ENCODE measurements around the gene MCEMP1. TPM values are rescaled to one million over a fixed set of nuclear protein-coding genes. Genes with fewer than 3 reads are reported as not detected.

Gene MCEMP1
- total and polyA plus RNA-seq, 2 of the 13 experiments (the other 11 are each of a cell fraction or from before 2014, with no cell fraction given), result not detected

GRCh38 chr19:7636691-7637373 lies 40.1 kb upstream of the MCEMP1 start, which contains the start of gene STXBP2 (continued):
- TF ChIP-seq AFF4 (CRISPR knock-in tag; IDR thresholded peaks at IDR 0.05) (no peak), SP1 (IDR thresholded peaks at IDR 0.05) (no peak), SP1 (CRISPR knock-in tag; IDR thresholded peaks at IDR 0.05) (peak; percentile 90), ZFP82 (CRISPR knock-in tag; IDR thresholded peaks at IDR 0.05; ENCODE audit: borderline replicate concordance) (peak; percentile 88; the same call in 1 of the 2 replicates), DNMT1 (CRISPR knock-in tag; IDR thresholded peaks at IDR 0.05) (peak; percentile 68; the same call in 1 of the 2 replicates), ZNF749 (CRISPR knock-in tag; IDR thresholded peaks at IDR 0.05; ENCODE audit: borderline replicate concordance) (no peak; the same call in 1 of the 2 replicates), SOX5 (CRISPR knock-in tag; IDR thresholded peaks at IDR 0.05; ENCODE audit: borderline replicate concordance) (no peak), CHCHD3 (CRISPR knock-in tag; IDR thresholded peaks at IDR 0.05) (peak; percentile 94; the same call in 1 of the 2 replicates), SRSF9 (IDR thresholded peaks at IDR 0.05; ENCODE audit: borderline replicate concordance, insufficient read depth, low read depth, low read length, poor library complexity, severe bottlenecking) (no peak), NFYC (CRISPR knock-in tag; IDR thresholded peaks at IDR 0.05) (peak; percentile 19; the same call in 1 of the 2 replicates), ETV5 (CRISPR knock-in tag; IDR thresholded peaks at IDR 0.05; ENCODE audit: borderline replicate concordance) (peak; percentile 73), MTA1 (CRISPR knock-in tag; IDR thresholded peaks at IDR 0.05; ENCODE audit: borderline replicate concordance) (no peak), ZBTB42 (CRISPR knock-in tag; IDR thresholded peaks at IDR 0.05) (0 out of 2 replicates have a peak, but pooled peaks have one; percentile 36), TOE1 (CRISPR knock-in tag; IDR thresholded peaks at IDR 0.05) (no peak), SOX13 (IDR thresholded peaks at IDR 0.05) (no peak), SOX13 (CRISPR knock-in tag; conservative IDR thresholded peaks at IDR 0.05 in 1 of 2, IDR thresholded peaks at IDR 0.05 in 1 of 2) (no peak), HMG20A (CRISPR knock-in tag; IDR thresholded peaks at IDR 0.05; ENCODE audit: borderline replicate concordance) (no peak), KLF9 (CRISPR knock-in tag; IDR thresholded peaks at IDR 0.05; ENCODE audit: low read depth) (no peak)
- TF ChIP-seq, protein P1, sequence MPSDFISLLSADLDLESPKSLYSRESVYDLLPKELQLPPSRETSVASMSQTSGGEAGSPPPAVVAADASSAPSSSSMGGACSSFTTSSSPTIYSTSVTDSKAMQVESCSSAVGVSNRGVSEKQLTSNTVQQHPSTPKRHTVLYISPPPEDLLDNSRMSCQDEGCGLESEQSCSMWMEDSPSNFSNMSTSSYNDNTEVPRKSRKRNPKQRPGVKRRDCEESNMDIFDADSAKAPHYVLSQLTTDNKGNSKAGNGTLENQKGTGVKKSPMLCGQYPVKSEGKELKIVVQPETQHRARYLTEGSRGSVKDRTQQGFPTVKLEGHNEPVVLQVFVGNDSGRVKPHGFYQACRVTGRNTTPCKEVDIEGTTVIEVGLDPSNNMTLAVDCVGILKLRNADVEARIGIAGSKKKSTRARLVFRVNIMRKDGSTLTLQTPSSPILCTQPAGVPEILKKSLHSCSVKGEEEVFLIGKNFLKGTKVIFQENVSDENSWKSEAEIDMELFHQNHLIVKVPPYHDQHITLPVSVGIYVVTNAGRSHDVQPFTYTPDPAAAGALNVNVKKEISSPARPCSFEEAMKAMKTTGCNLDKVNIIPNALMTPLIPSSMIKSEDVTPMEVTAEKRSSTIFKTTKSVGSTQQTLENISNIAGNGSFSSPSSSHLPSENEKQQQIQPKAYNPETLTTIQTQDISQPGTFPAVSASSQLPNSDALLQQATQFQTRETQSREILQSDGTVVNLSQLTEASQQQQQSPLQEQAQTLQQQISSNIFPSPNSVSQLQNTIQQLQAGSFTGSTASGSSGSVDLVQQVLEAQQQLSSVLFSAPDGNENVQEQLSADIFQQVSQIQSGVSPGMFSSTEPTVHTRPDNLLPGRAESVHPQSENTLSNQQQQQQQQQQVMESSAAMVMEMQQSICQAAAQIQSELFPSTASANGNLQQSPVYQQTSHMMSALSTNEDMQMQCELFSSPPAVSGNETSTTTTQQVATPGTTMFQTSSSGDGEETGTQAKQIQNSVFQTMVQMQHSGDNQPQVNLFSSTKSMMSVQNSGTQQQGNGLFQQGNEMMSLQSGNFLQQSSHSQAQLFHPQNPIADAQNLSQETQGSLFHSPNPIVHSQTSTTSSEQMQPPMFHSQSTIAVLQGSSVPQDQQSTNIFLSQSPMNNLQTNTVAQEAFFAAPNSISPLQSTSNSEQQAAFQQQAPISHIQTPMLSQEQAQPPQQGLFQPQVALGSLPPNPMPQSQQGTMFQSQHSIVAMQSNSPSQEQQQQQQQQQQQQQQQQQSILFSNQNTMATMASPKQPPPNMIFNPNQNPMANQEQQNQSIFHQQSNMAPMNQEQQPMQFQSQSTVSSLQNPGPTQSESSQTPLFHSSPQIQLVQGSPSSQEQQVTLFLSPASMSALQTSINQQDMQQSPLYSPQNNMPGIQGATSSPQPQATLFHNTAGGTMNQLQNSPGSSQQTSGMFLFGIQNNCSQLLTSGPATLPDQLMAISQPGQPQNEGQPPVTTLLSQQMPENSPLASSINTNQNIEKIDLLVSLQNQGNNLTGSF (CRISPR knock-in tag; IDR thresholded peaks at IDR 0.05), result no peak; the same call in 1 of the 2 replicates
- TF ChIP-seq, protein P2, sequence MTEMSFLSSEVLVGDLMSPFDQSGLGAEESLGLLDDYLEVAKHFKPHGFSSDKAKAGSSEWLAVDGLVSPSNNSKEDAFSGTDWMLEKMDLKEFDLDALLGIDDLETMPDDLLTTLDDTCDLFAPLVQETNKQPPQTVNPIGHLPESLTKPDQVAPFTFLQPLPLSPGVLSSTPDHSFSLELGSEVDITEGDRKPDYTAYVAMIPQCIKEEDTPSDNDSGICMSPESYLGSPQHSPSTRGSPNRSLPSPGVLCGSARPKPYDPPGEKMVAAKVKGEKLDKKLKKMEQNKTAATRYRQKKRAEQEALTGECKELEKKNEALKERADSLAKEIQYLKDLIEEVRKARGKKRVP (CRISPR knock-in tag; IDR thresholded peaks at IDR 0.05), result no peak

All from HepG2 (cell line).